Measurements from ENCODE around the gene HNRNPUL1. TPM values are rescaled to one million over a fixed set of nuclear protein-coding genes. Genes with fewer than 3 reads are reported as not detected.

HNRNPUL1 gene
- total and polyA plus RNA-seq, 10 of the 15 experiments (the other 5 are each of a cell fraction or from before 2014, with no cell fraction given), result 11.1 to 276 (median 117) TPM

GRCh38 chr19:41351339-41352245 lies 87.4 kb downstream of the HNRNPUL1 start (continued):
- TF ChIP-seq MLLT1 (IDR thresholded peaks at IDR 0.05) (peak; percentile 33; the same call in 1 of the 2 replicates), POU2F2 (IDR thresholded peaks at IDR 0.05; ENCODE audit: borderline replicate concordance, low read depth, low read length) (no peak; the same call in 2 of the 3 replicates), IKZF2 (IDR thresholded peaks at IDR 0.05) (peak; percentile 71 to 76; a peak in 3 of 4 replicates), HCFC1 (IDR thresholded peaks at IDR 0.05; ENCODE audit: low read length) (no peak), ELK1 (IDR thresholded peaks at IDR 0.05; ENCODE audit: low read depth, low read length) (0 out of 2 replicates have a peak, but pooled peaks have one; percentile 31), NR2F1 (conservative IDR thresholded peaks at IDR 0.05) (no peak), HDGF (IDR thresholded peaks at IDR 0.05) (no peak), HDAC6 (IDR thresholded peaks at IDR 0.05; ENCODE audit: unreplicated experiment) (no peak), ATF7 (IDR thresholded peaks at IDR 0.05; ENCODE audit: low read depth) (no peak), MAX (IDR thresholded peaks at IDR 0.05; ENCODE audit: low read depth, low read length) (no peak; the same call in 1 of the 2 replicates), SIN3A (IDR thresholded peaks at IDR 0.05; ENCODE audit: low read depth, low read length) (no peak; the same call in 1 of the 2 replicates), POLR2A (IDR thresholded peaks at IDR 0.05; ENCODE audit: low read depth, low read length) (peak; percentile 69), NR2C2 (IDR thresholded peaks at IDR 0.05; ENCODE audit: borderline replicate concordance, control insufficient read depth, insufficient read length, low read depth) (no peak), GABPA (IDR thresholded peaks at IDR 0.05; ENCODE audit: low read depth) (no peak), SUZ12 (IDR thresholded peaks at IDR 0.05; ENCODE audit: unreplicated experiment) (no peak), ATF3 (IDR thresholded peaks at IDR 0.05; ENCODE audit: borderline replicate concordance, extremely low read depth, low read depth, low read length) (no peak), IRF5 (IDR thresholded peaks at IDR 0.05; ENCODE audit: borderline replicate concordance) (no peak), CBX3 (IDR thresholded peaks at IDR 0.05; ENCODE audit: borderline replicate concordance, low read depth) (no peak), POLR2AphosphoS5 (IDR thresholded peaks at IDR 0.05; ENCODE audit: low read length) (peak; percentile 92), ZBED1 (IDR thresholded peaks at IDR 0.05; ENCODE audit: borderline replicate concordance) (no peak), NKRF (conservative IDR thresholded peaks at IDR 0.05) (0 out of 2 replicates have a peak, but pooled peaks have one; percentile 6), MTA2 (IDR thresholded peaks at IDR 0.05; ENCODE audit: low read depth) (peak; percentile 36; the same call in 1 of the 2 replicates), SRF (IDR thresholded peaks at IDR 0.05; ENCODE audit: low read depth in 2 of 2, low read length in 2 of 2) (no peak), RB1 (IDR thresholded peaks at IDR 0.05; ENCODE audit: borderline replicate concordance) (no peak), ESRRA (IDR thresholded peaks at IDR 0.05; ENCODE audit: low read length) (no peak)
